Right lobe of liver (tissue), 6 donors: Measurements from ENCODE around the gene PCDHGB3. TPM values are rescaled to one million over a fixed set of nuclear protein-coding genes. Genes with fewer than 3 reads are reported as not detected.
A peak's percentile ranks its signal among the peaks of the same experiment; 100 is the strongest.
"Not testable (repeated sequence)": the region's sequence is repeated elsewhere in the genome, so short reads cannot be mapped to it uniquely, and the experiment has no call there.

Source experiments
- ATAC-seq, 4 donors: fragments of 200-7000 bp; cut with Tn5 transposase; one replicate each; pipeline ENCODE4 v1.9.1; 2020; ENCODE audit warnings: mild to moderate bottlenecking in 4 of 4, moderate library complexity in 4 of 4
- DNase-seq, 3 donors: peaks; one replicate each; pipeline ENCODE4 v3.0.0-alpha.2; 2020
- H3K27ac ChIP-seq, 3 donors: fragments of 200-600 bp; one replicate each; pipeline ENCODE4 v1.8.0; 2022
- H3K27me3 ChIP-seq, 2 donors: fragments of 200-600 bp; one replicate each; pipeline ENCODE4 v1.8.0; 2022
- H3K36me3 ChIP-seq, 4 donors: fragments of 200-600 bp; sonication (generic) in 1 of 4; one replicate each; pipeline versions ENCODE4 v1.5.1 to v1.8.0; 2017 to 2022; ENCODE audit warnings: control low read depth in 1 of 4
- H3K4me1 ChIP-seq, 4 donors: fragments of 200-600 bp; sonication (generic) in 1 of 4; one replicate each; pipeline versions ENCODE4 v1.5.1 to v1.8.0; 2017 to 2022; ENCODE audit warnings: control low read depth in 1 of 4
- H3K4me3 ChIP-seq, 3 donors: fragments of 200-600 bp; one replicate each; pipeline ENCODE4 v1.8.0; 2022
- H3K9me3 ChIP-seq, 4 donors: fragments of 200-600 bp; sonication (generic) in 1 of 4; one replicate each; pipeline versions ENCODE4 v1.5.1 to v1.8.0; 2017 to 2022; ENCODE audit warnings: control low read depth in 1 of 4
- POLR2A ChIP-seq: fragments of 450-650 bp; IDR thresholded peaks from one replicate; pipeline ENCODE4 v1.6.1; 2017; ENCODE audit warnings: antibody characterized with exemption, mild to moderate bottlenecking
- WGBS: methylation state at CpG from one replicate; pipeline ENCODE4 v1.1.6; 2018; ENCODE audit warnings: low coverage, low lambda C conversion rate; ENCODE audit not compliant: insufficient coverage; ENCODE audit errors: missing lambda C conversion rate; 5-methylcytosine and 5-hydroxymethylcytosine counted together
- intact Hi-C, 2 donors: fragments of 100-400 bp; cut with DNase I; formaldehyde crosslinking; loops; one replicate each; pipeline versions ENCODE4 v1.11.2 to v1.14.1; 2022
- total RNA-seq, 6 experiments: library from RNA; depleted of rRNA in 2 of 6; stranded (reverse); fragments of >200 nt in 2 of 6; fragmentation: NEBNext Ultra II Directional in 3 of 6; extraction: Animal tissue kit (Norgen Biotek cat#: 25700) in 3 of 6; gene quantifications; one replicate each; pipeline versions ENCODE4 v1.1.0 to v1.2.4, GENCODE V29; 2016 to 2023
- TF ChIP-seq, protein P1 (sequence below), 4 donors: fragments of 200-600 bp in 3 of 4; fragments of 450-650 bp in 1 of 4; IDR thresholded peaks; one replicate each; pipeline versions ENCODE4 v1.5.1 to v1.8.0; 2016 to 2022; ENCODE audit warnings: antibody characterized with exemption in 4 of 4, mild to moderate bottlenecking in 2 of 4
- donor health status: DM: no; HTN: yes; CAD: no.
- donor health status: DM: no; HTN: no; CAD: no.
- donor health status: DM: no; HTN: no; CAD: no.
- donor health status: DM: no; HTN: yes; CAD: no.
- donor health status: DM: no; HTN: yes; CAD: no.

The PCDHGB3 gene
- total RNA-seq, 6 experiments from 2014 or later: 0.56 to 1.8 (median 1.2) TPM

DNA sequence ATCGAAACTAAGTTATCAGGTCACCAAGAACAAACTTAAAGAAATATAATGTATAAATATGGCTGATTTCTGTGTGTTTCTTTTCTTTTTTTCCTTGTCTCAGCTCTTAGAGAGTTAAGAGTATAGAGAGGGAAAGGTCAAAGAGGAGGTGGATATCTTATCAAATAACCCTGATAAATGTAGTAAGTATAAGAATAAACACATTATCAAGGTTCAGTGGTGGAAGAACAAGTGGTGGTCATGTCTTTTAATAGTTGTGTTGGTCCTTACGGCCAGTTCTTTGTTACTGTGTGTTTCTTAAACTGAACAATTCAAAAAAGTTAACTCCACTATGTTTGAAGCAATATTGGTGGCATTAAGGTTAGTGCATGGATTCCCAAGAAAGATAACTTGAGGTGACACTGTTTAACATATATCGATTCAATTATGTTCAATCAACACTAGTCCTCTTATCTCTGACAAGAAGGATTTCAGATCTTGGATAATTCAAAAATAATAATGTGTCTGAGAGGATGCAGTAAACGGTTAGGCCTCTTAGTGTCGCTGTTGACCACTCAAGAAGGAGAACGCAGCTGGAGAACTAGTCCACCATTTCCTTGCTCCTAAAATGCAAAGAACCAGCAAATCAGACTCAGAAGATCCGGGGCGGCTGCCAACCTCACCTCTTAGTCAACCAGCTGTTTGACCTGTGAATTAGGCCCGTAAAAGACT, 26.6 kb upstream of the PCDHGB3 start, which contains the start of gene PCDHGA3:
Gene PCDHGA3 (plus strand): TSS at position 588 of the 711 bp plus-strand sequence. CDS start 205 bp downstream, outside the sequence.
- Histone ChIP-seq H3K4me1 (no peaks in the 10 kb centered on the region), H3K4me3 (peak within 1 kb of the TSS in 2 of 3 donors; percentile 18 to 24), H3K36me3 (no peaks in the 10 kb centered on the region), H3K27ac (no peak within 1 kb of the TSS), H3K27me3 (no peaks in the 10 kb centered on the region), H3K9me3 (peaks cover 0 to 4% (median 0%) of the 10 kb centered on the region in 4 donors)
- ATAC-seq (peak in 2 of 4 donors; percentile 41 to 43), DNase-seq (no peak)
- WGBS: 15% methylated on average over 9 of the region's 9 CpGs
- TF ChIP-seq, protein P1, sequence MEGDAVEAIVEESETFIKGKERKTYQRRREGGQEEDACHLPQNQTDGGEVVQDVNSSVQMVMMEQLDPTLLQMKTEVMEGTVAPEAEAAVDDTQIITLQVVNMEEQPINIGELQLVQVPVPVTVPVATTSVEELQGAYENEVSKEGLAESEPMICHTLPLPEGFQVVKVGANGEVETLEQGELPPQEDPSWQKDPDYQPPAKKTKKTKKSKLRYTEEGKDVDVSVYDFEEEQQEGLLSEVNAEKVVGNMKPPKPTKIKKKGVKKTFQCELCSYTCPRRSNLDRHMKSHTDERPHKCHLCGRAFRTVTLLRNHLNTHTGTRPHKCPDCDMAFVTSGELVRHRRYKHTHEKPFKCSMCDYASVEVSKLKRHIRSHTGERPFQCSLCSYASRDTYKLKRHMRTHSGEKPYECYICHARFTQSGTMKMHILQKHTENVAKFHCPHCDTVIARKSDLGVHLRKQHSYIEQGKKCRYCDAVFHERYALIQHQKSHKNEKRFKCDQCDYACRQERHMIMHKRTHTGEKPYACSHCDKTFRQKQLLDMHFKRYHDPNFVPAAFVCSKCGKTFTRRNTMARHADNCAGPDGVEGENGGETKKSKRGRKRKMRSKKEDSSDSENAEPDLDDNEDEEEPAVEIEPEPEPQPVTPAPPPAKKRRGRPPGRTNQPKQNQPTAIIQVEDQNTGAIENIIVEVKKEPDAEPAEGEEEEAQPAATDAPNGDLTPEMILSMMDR (IDR thresholded peaks at IDR 0.05): peak in 3 of 4 donors; percentile 13 to 22 (median 22)
- TF ChIP-seq POLR2A: no peak
- intact Hi-C loops: no loop called here

DNA sequence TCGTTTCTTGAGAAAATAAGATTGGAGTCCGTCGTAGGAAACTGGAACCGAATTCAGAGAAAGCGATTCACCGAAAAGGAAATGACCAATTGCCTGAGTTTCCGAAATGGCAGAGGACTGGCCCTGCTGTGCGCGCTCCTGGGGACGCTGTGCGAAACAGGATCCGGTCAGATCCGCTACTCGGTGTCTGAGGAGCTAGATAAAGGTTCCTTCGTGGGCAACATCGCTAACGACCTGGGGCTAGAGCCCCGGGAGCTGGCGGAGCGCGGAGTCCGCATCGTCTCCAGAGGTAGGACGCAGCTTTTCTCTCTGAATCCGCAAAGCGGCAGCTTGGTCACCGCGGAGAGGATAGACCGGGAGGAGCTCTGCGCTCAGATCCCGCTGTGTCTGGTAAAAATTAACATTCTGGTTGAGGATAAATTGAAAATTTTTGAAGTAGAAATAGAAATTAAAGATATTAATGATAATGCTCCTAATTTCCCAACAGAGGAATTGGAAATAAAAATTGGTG, 26.0 kb upstream of the PCDHGB3 start:
- Histone ChIP-seq H3K27ac (no peak overlapping the region), H3K27me3 (no peaks in the 10 kb centered on the region), H3K4me3 (peak overlapping the region in 2 of 3 donors; percentile 18 to 24), H3K9me3 (peaks cover 0 to 4% (median 0%) of the 10 kb centered on the region in 4 donors), H3K4me1 (no peaks in the 10 kb centered on the region), H3K36me3 (no peaks in the 10 kb centered on the region)
- intact Hi-C loops: no loop called here
- no peak for ATAC-seq
- DNase-seq: no peak
- no peak for TF ChIP-seq POLR2A
- TF ChIP-seq, protein P1 (IDR thresholded peaks at IDR 0.05): peak in 1 of 4 donors; percentile 2
- 23% methylated on average over 13 of the region's 31 CpGs for WGBS

DNA sequence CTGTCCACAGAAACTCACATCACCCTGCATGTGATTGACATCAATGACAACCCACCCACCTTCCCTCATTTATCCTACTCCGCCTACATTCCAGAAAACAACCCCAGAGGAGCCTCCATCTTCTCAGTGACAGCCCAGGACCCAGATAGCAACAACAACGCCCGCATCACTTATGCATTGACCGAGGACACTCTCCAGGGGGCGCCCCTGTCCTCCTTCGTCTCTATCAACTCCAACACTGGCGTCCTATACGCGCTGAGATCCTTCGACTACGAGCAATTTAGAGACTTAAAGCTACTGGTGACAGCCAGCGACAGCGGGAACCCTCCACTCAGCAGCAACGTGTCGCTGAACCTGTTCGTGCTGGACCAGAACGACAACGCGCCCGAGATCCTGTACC, 24.7 kb upstream of the PCDHGB3 start:
- H3K4me3 ChIP-seq: no peak overlapping the region
- no peaks in the 10 kb centered on the region for H3K27me3 ChIP-seq
- ATAC-seq (no peak), DNase-seq (peak in 1 of 3 donors; percentile 31)
- no peak for TF ChIP-seq POLR2A
- TF ChIP-seq, protein P1 (IDR thresholded peaks at IDR 0.05): no peak
- intact Hi-C loops: no loop called here
- H3K36me3 ChIP-seq: no peaks in the 10 kb centered on the region
- H3K4me1 ChIP-seq: no peaks in the 10 kb centered on the region
- no peak overlapping the region for H3K27ac ChIP-seq
- H3K9me3 ChIP-seq: peaks cover 0 to 4% (median 0%) of the 10 kb centered on the region in 4 donors
- 54% methylated on average over 8 of the region's 20 CpGs for WGBS

DNA sequence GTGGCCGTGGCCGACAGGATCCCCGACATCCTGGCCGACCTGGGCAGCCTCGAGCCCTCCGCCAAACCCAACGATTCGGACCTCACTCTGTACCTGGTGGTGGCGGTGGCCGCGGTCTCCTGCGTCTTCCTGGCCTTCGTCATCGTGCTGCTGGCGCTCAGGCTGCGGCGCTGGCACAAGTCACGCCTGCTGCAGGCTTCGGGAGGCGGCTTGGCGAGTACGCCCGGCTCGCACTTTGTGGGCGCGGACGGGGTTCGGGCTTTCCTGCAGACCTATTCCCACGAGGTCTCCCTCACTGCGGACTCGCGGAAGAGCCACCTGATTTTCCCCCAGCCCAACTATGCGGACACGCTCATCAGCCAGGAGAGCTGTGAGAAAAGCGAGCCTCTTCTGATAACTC, 24.0 kb upstream of the PCDHGB3 start:
- intact Hi-C loops, DNase-seq, H3K36me3 ChIP-seq, H3K27me3 ChIP-seq, H3K4me1 ChIP-seq, H3K27ac ChIP-seq, ATAC-seq, H3K9me3 ChIP-seq, H3K4me3 ChIP-seq: not testable (repeated sequence)
- WGBS: 41% methylated on average over 8 of the region's 35 CpGs

DNA sequence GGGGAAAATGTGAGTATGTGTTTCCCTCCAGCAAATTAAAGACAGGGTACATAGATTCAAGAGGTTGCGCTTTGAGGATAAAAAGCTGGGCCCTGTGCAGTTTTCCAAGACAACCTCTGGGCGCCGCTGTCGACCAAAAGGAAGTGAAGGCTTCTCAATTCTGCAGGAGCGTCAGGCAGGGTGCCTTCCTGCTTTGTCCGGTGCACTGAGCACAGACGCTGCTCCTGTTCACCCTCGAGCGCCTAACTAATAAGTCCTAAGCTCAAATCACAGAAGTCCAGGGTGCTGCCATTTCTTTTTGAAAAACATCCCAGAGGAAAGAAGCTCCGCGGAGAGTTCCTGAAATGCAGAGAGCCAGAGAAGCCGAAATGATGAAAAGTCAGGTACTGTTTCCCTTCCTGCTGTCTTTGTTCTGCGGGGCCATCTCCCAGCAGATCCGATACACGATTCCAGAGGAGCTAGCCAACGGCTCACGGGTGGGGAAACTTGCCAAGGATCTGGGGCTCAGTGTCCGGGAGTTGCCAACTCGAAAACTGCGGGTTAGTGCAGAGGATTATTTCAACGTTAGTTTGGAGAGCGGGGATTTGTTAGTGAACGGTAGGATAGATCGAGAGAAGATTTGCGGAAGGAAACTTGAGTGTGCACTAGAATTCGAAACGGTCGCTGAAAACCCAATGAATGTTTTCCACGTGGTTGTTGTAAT, 20.0 kb upstream of the PCDHGB3 start, which contains the start of gene PCDHGB1:
Gene PCDHGB1 (plus strand): TSS at position 183 of the 703 bp plus-strand sequence. CDS start 162 bp downstream, at position 345.
- Histone ChIP-seq H3K9me3 (no peaks in the 10 kb centered on the region), H3K27ac (no peak within 1 kb of the TSS), H3K4me1 (no peaks in the 10 kb centered on the region), H3K27me3 (no peaks in the 10 kb centered on the region), H3K4me3 (no peak within 1 kb of the TSS), H3K36me3 (no peaks in the 10 kb centered on the region)
- ATAC-seq (peak in 2 of 4 donors; percentile 27 to 56), DNase-seq (peak in 1 of 3 donors; percentile 29)
- intact Hi-C loops: no loop called here
- 29% methylated on average over 24 of the region's 29 CpGs for WGBS
- TF ChIP-seq, protein P1 (IDR thresholded peaks at IDR 0.05): peak in 2 of 4 donors; percentile 14 to 16
- TF ChIP-seq POLR2A: no peak
